Fibroblast of villous mesenchyme (primary cell): ENCODE data around the gene TCERG1L. TPM values are rescaled to one million over a fixed set of nuclear protein-coding genes. Genes with fewer than 3 reads are reported as not detected.

Experiments used
- DNase-seq: peaks from one replicate; pipeline ENCODE4 v3.0.0-alpha.2; 2010; ENCODE audit warnings: low read depth
- H3K4me3 ChIP-seq: 2 replicates; pipeline ENCODE4 v1.5.1; 2011; ENCODE audit warnings: low read depth, mild to moderate bottlenecking, low read length
- CTCF ChIP-seq: IDR thresholded peaks from 2 replicates; pipeline ENCODE4 v1.5.1; 2012; ENCODE audit warnings: low read depth, mild to moderate bottlenecking, low read length; ENCODE audit not compliant: insufficient read depth
- total RNA-seq: library from RNA; depleted of rRNA; stranded (reverse); fragments of >200 nt; gene quantifications from 2 replicates; pipeline ENCODE4 v1.2.3, GENCODE V29; 2012

TCERG1L gene
- total RNA-seq, 1 donor = not detected

GRCh38 chr10:131230641-131231322 is 80.7 kb downstream of the TCERG1L start:
- TF ChIP-seq CTCF = no peak
- H3K4me3 ChIP-seq = no peak overlapping the region
- no peak for DNase-seq

GRCh38 chr10:131230166-131230565 is 81.4 kb downstream of the TCERG1L start:
- no peak overlapping the region for H3K4me3 ChIP-seq
- DNase-seq = no peak
- TF ChIP-seq CTCF = no peak

GRCh38 chr10:131227163-131227740 is 84.3 kb downstream of the TCERG1L start:
- no peak for DNase-seq
- no peak for TF ChIP-seq CTCF
- H3K4me3 ChIP-seq = no peak overlapping the region

GRCh38 chr10:131226446-131227162 is 84.9 kb downstream of the TCERG1L start:
- no peak for DNase-seq
- no peak overlapping the region for H3K4me3 ChIP-seq
- TF ChIP-seq CTCF = no peak

- DNase-seq = no peak
- H3K4me3 ChIP-seq = no peak overlapping the region
- no peak for TF ChIP-seq CTCF
Measured at GRCh38 chr10:131224106-131224505, 87.4 kb downstream of the TCERG1L start.

- TF ChIP-seq CTCF = no peak
- no peak for DNase-seq
- no peak overlapping the region for H3K4me3 ChIP-seq
Measured at GRCh38 chr10:131223422-131223821, 88.1 kb downstream of the TCERG1L start.
